Breast epithelium (tissue), 4 donors: Measurements from ENCODE around the gene MAST3. TPM values are rescaled to one million over a fixed set of nuclear protein-coding genes. Genes with fewer than 3 reads are reported as not detected.

Experiments used
- DNase-seq, 2 donors: peaks; one replicate each; pipeline ENCODE4 v3.0.0-alpha.2; 2019; ENCODE audit warnings: low spot score in 2 of 2
- H3K27ac ChIP-seq, 2 donors: fragments of 200-600 bp; sonication (generic) in 1 of 2; one replicate each; pipeline ENCODE4 v1.5.1; 2016 to 2019; ENCODE audit warnings: mild to moderate bottlenecking in 1 of 2
- H3K27me3 ChIP-seq, 2 donors: fragments of 200-600 bp; sonication (generic) in 1 of 2; one replicate each; pipeline versions ENCODE4 v1.5.1 to v1.6.0; 2017 to 2019; ENCODE audit warnings: control low read depth in 1 of 2, mild to moderate bottlenecking in 1 of 2
- H3K36me3 ChIP-seq: fragments of 200-600 bp; one replicate; pipeline ENCODE4 v1.5.1; 2019
- H3K4me1 ChIP-seq, 2 donors: fragments of 200-600 bp; sonication (generic); one replicate each; pipeline ENCODE4 v1.5.1; 2016 to 2019; ENCODE audit warnings: control low read depth in 1 of 2
- H3K4me3 ChIP-seq, 3 donors: fragments of 200-600 bp; sonication (generic); 1 replicate in 2 of 3; 2 replicates in 1 of 3; pipeline ENCODE4 v1.5.1; 2016 to 2019; ENCODE audit warnings: mild to moderate bottlenecking in 3 of 3, moderate library complexity in 2 of 3
- H3K9me3 ChIP-seq, 2 donors: fragments of 200-600 bp; sonication (generic) in 1 of 2; one replicate each; pipeline ENCODE4 v1.5.1; 2016 to 2019; ENCODE audit warnings: control low read depth in 1 of 2
- CTCF ChIP-seq, 3 donors: fragments of 450-650 bp; IDR thresholded peaks; one replicate each; pipeline ENCODE4 v1.5.1; 2016 to 2017; ENCODE audit warnings: antibody characterized with exemption in 3 of 3, mild to moderate bottlenecking in 3 of 3, moderate library complexity in 3 of 3
- POLR2A ChIP-seq: fragments of 450-650 bp; IDR thresholded peaks from one replicate; pipeline ENCODE4 v1.6.1; 2016; ENCODE audit warnings: antibody characterized with exemption, mild to moderate bottlenecking, moderate library complexity
- POLR2AphosphoS5 ChIP-seq, 3 donors: sonication (generic); formaldehyde crosslinking; IDR thresholded peaks; one replicate each; pipeline ENCODE4 v1.6.1; 2017; ENCODE audit warnings: antibody characterized with exemption in 3 of 3
- intact Hi-C: fragments of 100-400 bp; cut with DNase I; formaldehyde crosslinking; loops from one replicate; pipeline ENCODE4 v1.15.1; 2023; ENCODE audit warnings: low total_unique reads
- total RNA-seq, 3 donors: library from RNA; depleted of rRNA; stranded (reverse); fragments of >200 nt; gene quantifications; one replicate each; pipeline ENCODE4 v1.1.0, GENCODE V29; 2016

The MAST3 gene
- total RNA-seq, 3 donors from 2014 or later, result 5.6 to 8.5 (median 6.2) TPM

GRCh38 chr19:18123819-18124218 is 26.2 kb downstream of the MAST3 start:
- H3K27ac ChIP-seq, result no peak overlapping the region
- no peaks in the 10 kb centered on the region for H3K9me3 ChIP-seq
- H3K36me3 ChIP-seq, result no peaks in the 10 kb centered on the region
- intact Hi-C loops, result no loop called here
- peaks cover 0 to under 1% of the 10 kb centered on the region in 2 donors for H3K4me1 ChIP-seq
- no peak overlapping the region for H3K4me3 ChIP-seq
- DNase-seq, result no peak
- no peak for TF ChIP-seq CTCF (IDR thresholded peaks at IDR 0.05)
- no peak for TF ChIP-seq POLR2A
- TF ChIP-seq POLR2AphosphoS5 (IDR thresholded peaks at IDR 0.05), result no peak
- H3K27me3 ChIP-seq, result no peaks in the 10 kb centered on the region

- no peaks in the 10 kb centered on the region for H3K36me3 ChIP-seq
- TF ChIP-seq POLR2AphosphoS5 (IDR thresholded peaks at IDR 0.05) (no peak), CTCF (IDR thresholded peaks at IDR 0.05) (no peak), POLR2A (no peak)
These were observed 28.5 kb downstream of the MAST3 start for GRCh38 chr19:18126097-18126496.

GRCh38 chr19:18128044-18128443 is 30.5 kb downstream of the MAST3 start:
- Histone ChIP-seq H3K4me1 (no peaks in the 10 kb centered on the region), H3K27ac (no peak overlapping the region), H3K27me3 (no peaks in the 10 kb centered on the region), H3K36me3 (no peaks in the 10 kb centered on the region), H3K4me3 (no peak overlapping the region), H3K9me3 (no peaks in the 10 kb centered on the region)
- DNase-seq, result no peak
- intact Hi-C loops, result no loop called here
- TF ChIP-seq POLR2A (no peak), CTCF (IDR thresholded peaks at IDR 0.05) (no peak), POLR2AphosphoS5 (IDR thresholded peaks at IDR 0.05) (no peak)

More at GRCh38 chr19:18126097-18126496, 28.5 kb downstream of the MAST3 start:
- no peak overlapping the region for H3K4me3 ChIP-seq
- no peak overlapping the region for H3K27ac ChIP-seq
- intact Hi-C loops, result no loop called here
- no peaks in the 10 kb centered on the region for H3K4me1 ChIP-seq
- H3K27me3 ChIP-seq, result no peaks in the 10 kb centered on the region
- no peak for DNase-seq
- no peaks in the 10 kb centered on the region for H3K9me3 ChIP-seq

GRCh38 chr19:18128805-18129204 is 31.2 kb downstream of the MAST3 start:
- TF ChIP-seq POLR2AphosphoS5 (IDR thresholded peaks at IDR 0.05) (no peak), POLR2A (no peak), CTCF (IDR thresholded peaks at IDR 0.05) (no peak)
- Histone ChIP-seq H3K36me3 (no peaks in the 10 kb centered on the region), H3K4me1 (no peaks in the 10 kb centered on the region), H3K27me3 (no peaks in the 10 kb centered on the region), H3K4me3 (no peak overlapping the region), H3K9me3 (no peaks in the 10 kb centered on the region), H3K27ac (no peak overlapping the region)
- intact Hi-C loops, result no loop called here
- DNase-seq, result no peak

- no peaks in the 10 kb centered on the region for H3K9me3 ChIP-seq
- no peaks in the 10 kb centered on the region for H3K4me1 ChIP-seq
- intact Hi-C loops, result no loop called here
- H3K27ac ChIP-seq, result no peak overlapping the region
- no peaks in the 10 kb centered on the region for H3K36me3 ChIP-seq
- no peaks in the 10 kb centered on the region for H3K27me3 ChIP-seq
- no peak overlapping the region for H3K4me3 ChIP-seq
- TF ChIP-seq CTCF (IDR thresholded peaks at IDR 0.05) (no peak), POLR2AphosphoS5 (IDR thresholded peaks at IDR 0.05) (no peak), POLR2A (no peak)
- no peak for DNase-seq
These were observed 33.1 kb downstream of the MAST3 start for GRCh38 chr19:18130523-18131242.
